Esophagus squamous epithelium (tissue), 4 donors: ENCODE measurements around the gene ADPRS.

ENCODE experiments used
- POLR2A ChIP-seq, 4 donors: fragments of 450-650 bp; IDR thresholded peaks; one replicate each; pipeline ENCODE4 v1.6.1; 2017; ENCODE audit warnings: antibody characterized with exemption in 4 of 4, mild to moderate bottlenecking in 4 of 4, moderate library complexity in 3 of 4
- TF ChIP-seq, protein P1 (sequence below), 6 experiments: fragments of 450-650 bp in 4 of 6; fragments of 200-600 bp in 2 of 6; sonication (generic) in 2 of 6; IDR thresholded peaks; one replicate each; pipeline ENCODE4 v1.5.1; 2016 to 2019; ENCODE audit warnings: antibody characterized with exemption in 6 of 6, mild to moderate bottlenecking in 4 of 6, moderate library complexity in 4 of 6

- TF ChIP-seq, protein P1, sequence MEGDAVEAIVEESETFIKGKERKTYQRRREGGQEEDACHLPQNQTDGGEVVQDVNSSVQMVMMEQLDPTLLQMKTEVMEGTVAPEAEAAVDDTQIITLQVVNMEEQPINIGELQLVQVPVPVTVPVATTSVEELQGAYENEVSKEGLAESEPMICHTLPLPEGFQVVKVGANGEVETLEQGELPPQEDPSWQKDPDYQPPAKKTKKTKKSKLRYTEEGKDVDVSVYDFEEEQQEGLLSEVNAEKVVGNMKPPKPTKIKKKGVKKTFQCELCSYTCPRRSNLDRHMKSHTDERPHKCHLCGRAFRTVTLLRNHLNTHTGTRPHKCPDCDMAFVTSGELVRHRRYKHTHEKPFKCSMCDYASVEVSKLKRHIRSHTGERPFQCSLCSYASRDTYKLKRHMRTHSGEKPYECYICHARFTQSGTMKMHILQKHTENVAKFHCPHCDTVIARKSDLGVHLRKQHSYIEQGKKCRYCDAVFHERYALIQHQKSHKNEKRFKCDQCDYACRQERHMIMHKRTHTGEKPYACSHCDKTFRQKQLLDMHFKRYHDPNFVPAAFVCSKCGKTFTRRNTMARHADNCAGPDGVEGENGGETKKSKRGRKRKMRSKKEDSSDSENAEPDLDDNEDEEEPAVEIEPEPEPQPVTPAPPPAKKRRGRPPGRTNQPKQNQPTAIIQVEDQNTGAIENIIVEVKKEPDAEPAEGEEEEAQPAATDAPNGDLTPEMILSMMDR (IDR thresholded peaks at IDR 0.05), result no peak
- TF ChIP-seq POLR2A (IDR thresholded peaks at IDR 0.05), result no peak
Observed at GRCh38 chr1:36133484-36133883, 44.8 kb downstream of the ADPRS start.
